ENCODE results near the gene SMPD4.

DNA sequence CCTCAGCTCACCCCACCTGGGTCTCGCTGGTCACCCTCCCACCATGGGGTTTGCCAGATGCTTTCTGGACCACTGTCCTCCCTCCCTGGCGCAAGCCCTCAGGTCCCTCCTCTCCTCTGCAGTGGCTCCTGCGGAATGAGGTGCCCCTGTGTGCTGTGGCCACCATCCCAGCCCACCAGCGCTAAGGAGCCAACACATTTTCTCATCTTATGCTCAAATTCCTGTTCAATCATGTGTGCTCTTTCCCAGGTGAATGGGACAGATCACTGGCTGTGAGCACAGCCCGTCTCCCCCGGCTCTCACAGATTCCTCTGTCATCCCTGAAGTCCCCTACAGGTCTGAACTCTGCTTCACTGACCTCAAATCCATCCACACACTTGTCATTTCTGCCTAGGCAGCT is 21.3 kb downstream of the SMPD4 start:
- TF ChIP-seq, protein P1, sequence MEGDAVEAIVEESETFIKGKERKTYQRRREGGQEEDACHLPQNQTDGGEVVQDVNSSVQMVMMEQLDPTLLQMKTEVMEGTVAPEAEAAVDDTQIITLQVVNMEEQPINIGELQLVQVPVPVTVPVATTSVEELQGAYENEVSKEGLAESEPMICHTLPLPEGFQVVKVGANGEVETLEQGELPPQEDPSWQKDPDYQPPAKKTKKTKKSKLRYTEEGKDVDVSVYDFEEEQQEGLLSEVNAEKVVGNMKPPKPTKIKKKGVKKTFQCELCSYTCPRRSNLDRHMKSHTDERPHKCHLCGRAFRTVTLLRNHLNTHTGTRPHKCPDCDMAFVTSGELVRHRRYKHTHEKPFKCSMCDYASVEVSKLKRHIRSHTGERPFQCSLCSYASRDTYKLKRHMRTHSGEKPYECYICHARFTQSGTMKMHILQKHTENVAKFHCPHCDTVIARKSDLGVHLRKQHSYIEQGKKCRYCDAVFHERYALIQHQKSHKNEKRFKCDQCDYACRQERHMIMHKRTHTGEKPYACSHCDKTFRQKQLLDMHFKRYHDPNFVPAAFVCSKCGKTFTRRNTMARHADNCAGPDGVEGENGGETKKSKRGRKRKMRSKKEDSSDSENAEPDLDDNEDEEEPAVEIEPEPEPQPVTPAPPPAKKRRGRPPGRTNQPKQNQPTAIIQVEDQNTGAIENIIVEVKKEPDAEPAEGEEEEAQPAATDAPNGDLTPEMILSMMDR (IDR thresholded peaks at IDR 0.05; ENCODE audit: insufficient read depth, low read length, poor library complexity, severe bottlenecking), result no peak
- TF ChIP-seq EZH2phosphoT487 (conservative IDR thresholded peaks at IDR 0.05; ENCODE audit: low read length), result no peak
